MM.1S (cell line): ENCODE measurements around the gene PRR15L.

Source experiments
- EZH2 ChIP-seq: fragments of 300-600 bp; sonication (generic); optimal IDR thresholded peaks from 2 replicates; pipeline ENCODE3; 2017; ENCODE audit warnings: low read depth, mild to moderate bottlenecking, antibody characterized with exemption, low read length, mixed read lengths
- EZH2phosphoT487 ChIP-seq: fragments of 300-600 bp; sonication (generic); IDR thresholded peaks from 2 replicates; pipeline ENCODE4 v1.6.1; 2018; ENCODE audit warnings: antibody characterized with exemption, low read length
- TF ChIP-seq, protein P1 (sequence below): fragments of 300-600 bp; sonication (generic); IDR thresholded peaks from 2 replicates; pipeline ENCODE4 v1.5.1; 2016; ENCODE audit warnings: antibody characterized with exemption, low read length, mixed read lengths

DNA sequence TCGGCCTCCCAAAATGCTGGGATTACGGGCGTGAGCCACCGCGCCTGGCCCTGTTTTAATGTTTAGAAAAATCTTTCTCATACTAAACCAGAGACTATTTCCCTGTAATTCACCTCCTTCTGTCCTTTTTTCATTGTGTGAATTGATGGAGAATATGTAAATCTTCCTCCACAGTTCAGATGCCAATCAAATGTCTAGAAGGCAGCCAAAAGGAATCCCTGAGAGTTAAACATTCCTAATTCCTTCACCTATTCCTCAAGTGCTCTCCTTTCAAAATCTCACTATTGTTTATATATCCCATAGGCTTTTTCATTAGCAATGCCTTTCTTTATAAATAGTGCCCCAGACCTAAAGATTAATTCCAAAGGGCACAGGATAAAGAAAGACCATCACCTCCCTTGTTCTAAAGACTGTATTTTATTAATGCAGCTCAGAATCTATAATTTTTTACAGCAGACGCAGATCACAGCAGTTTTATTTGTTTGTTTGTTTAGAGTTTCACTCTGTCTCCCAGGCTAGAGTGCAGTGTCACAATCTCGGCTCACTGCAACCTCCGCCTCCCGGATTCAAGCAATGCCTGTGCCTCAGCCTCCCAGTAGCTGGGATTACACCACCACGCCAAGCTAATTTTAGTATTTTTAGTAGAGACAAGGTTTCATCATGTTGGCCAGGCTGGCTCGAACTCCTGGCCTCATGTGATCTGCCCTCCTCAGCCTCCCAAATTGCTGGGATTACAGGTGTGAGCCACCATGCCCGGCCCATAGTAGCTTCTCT lies 49.4 kb upstream of the PRR15L start:
- TF ChIP-seq, protein P1, sequence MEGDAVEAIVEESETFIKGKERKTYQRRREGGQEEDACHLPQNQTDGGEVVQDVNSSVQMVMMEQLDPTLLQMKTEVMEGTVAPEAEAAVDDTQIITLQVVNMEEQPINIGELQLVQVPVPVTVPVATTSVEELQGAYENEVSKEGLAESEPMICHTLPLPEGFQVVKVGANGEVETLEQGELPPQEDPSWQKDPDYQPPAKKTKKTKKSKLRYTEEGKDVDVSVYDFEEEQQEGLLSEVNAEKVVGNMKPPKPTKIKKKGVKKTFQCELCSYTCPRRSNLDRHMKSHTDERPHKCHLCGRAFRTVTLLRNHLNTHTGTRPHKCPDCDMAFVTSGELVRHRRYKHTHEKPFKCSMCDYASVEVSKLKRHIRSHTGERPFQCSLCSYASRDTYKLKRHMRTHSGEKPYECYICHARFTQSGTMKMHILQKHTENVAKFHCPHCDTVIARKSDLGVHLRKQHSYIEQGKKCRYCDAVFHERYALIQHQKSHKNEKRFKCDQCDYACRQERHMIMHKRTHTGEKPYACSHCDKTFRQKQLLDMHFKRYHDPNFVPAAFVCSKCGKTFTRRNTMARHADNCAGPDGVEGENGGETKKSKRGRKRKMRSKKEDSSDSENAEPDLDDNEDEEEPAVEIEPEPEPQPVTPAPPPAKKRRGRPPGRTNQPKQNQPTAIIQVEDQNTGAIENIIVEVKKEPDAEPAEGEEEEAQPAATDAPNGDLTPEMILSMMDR, result no peak
- no peak for TF ChIP-seq EZH2
- no peak for TF ChIP-seq EZH2phosphoT487
